GM18951 (cell line): ENCODE results near the gene RFX4.

Source experiments
- POLR2A ChIP-seq: IDR thresholded peaks from 4 replicates; pipeline ENCODE4 v1.6.1; 2011; ENCODE audit warnings: mild to moderate bottlenecking; ENCODE audit not compliant: insufficient read length, insufficient read depth; ENCODE audit errors: extremely low read depth
- in situ Hi-C: fragments of 300-500 bp; cut with MboI; formaldehyde crosslinking; loops from one replicate; pipeline ENCODE4 v1.12.0; 2022; ENCODE audit warnings: low sequenced_read_pairs, mixed read lengths, inconsistent platforms; ENCODE audit not compliant: unreplicated experiment

Gene RFX4

GRCh38 chr12:106804668-106805067, 221.9 kb downstream of the RFX4 start:
- in situ Hi-C loops = no loop called here
- no peak for TF ChIP-seq POLR2A
